ENCODE data around the gene KIR2DL3.

The KIR2DL3 gene

DNA sequence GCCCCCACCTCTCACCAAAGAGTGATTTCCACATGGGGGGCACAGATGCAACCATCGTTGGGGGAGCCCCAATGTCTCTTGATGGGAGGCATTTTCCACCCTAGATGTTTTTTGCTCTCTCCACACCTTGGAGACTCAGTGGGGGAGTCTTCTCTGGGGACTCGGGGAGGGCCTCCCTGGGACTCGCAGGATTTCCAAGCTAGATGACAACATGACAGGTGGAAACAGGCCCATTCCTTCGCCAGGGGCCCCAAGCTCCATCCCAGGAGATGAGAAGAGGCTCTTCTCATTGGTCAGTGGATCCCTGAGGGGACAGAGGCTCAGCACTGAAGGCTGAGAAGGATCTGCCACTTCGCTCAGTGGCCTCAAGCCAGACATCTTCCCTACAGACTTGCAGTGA lies 52.4 kb downstream of the KIR2DL3 start:
- no peaks in the 10 kb centered on the region for H3K9me3 ChIP-seq (ENCODE audit: control extremely low read depth in 1 of 5, control insufficient read depth in 4 of 5, insufficient read depth in 2 of 5, low read depth in 1 of 5, low read length in 4 of 5)
- ChIA-PET POLR2A (no interaction called here), CTCF (no interaction called here)
- peaks cover 0 to 2% (median 0%) of the 10 kb centered on the region in 5 experiments for H3K27me3 ChIP-seq (replicated peaks in 2 of 5; ENCODE audit: control insufficient read depth in 4 of 5, insufficient read depth in 5 of 5, low read length in 4 of 5)
- DNase-seq: no peak
- H3K36me3 ChIP-seq (ENCODE audit: control insufficient read depth in 4 of 4, insufficient read depth in 4 of 4, low read length in 3 of 4): no peaks in the 10 kb centered on the region
- H3K27ac ChIP-seq (ENCODE audit: insufficient read depth in 1 of 2, low read depth in 1 of 2, low read length in 2 of 2, poor library complexity in 1 of 2, severe bottlenecking in 2 of 2): no peak overlapping the region
- peaks cover 0 to 15% (median 7%) of the 10 kb centered on the region in 4 experiments for H3K4me1 ChIP-seq (ENCODE audit: control extremely low read depth in 1 of 4, control insufficient read depth in 4 of 4, insufficient read depth in 4 of 4, low read length in 3 of 4)
- no peak overlapping the region for H3K4me3 ChIP-seq (ENCODE audit: control insufficient read depth in 1 of 7, extremely low read depth in 1 of 7, insufficient read depth in 4 of 7, low read depth in 2 of 7, low read length in 6 of 7)
- 81% methylated on average over 3 of the region's 5 CpGs for WGBS (ENCODE audit: insufficient coverage)

DNA sequence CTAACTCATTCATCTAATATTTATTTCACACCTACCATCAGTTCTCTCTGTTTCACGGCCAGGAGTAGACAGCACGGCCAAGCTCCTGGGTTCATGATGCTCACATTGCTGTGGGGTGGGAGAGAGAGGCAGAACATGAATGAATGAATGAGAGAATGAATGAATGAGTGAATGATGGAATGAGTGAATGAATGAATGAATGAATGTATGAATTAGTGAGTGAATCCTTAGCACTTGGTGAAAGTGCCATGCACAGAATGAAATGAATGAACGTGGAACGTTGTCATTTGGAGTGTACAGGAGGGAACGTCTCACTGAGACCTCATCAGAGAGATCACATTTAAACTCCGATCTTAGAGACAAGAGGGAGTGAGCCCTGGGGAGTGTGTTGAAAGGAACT lies 53.2 kb downstream of the KIR2DL3 start:
- no peak for DNase-seq
- POLR2A ChIA-PET: no interaction called here
- Histone ChIP-seq H3K27me3 (replicated peaks in 2 of 5; ENCODE audit: control insufficient read depth in 4 of 5, insufficient read depth in 5 of 5, low read length in 4 of 5) (peaks cover 0 to 2% (median 0%) of the 10 kb centered on the region in 5 experiments), H3K4me1 (ENCODE audit: control extremely low read depth in 1 of 4, control insufficient read depth in 4 of 4, insufficient read depth in 4 of 4, low read length in 3 of 4) (peaks cover 0 to 22% (median 11%) of the 10 kb centered on the region in 4 experiments), H3K9me3 (ENCODE audit: control extremely low read depth in 1 of 5, control insufficient read depth in 4 of 5, insufficient read depth in 2 of 5, low read depth in 1 of 5, low read length in 4 of 5) (no peaks in the 10 kb centered on the region), H3K4me3 (ENCODE audit: control insufficient read depth in 1 of 7, extremely low read depth in 1 of 7, insufficient read depth in 4 of 7, low read depth in 2 of 7, low read length in 6 of 7) (no peak overlapping the region), H3K36me3 (ENCODE audit: control insufficient read depth in 4 of 4, insufficient read depth in 4 of 4, low read length in 3 of 4) (no peaks in the 10 kb centered on the region), H3K27ac (ENCODE audit: insufficient read depth in 1 of 2, low read depth in 1 of 2, low read length in 2 of 2, poor library complexity in 1 of 2, severe bottlenecking in 2 of 2) (no peak overlapping the region)
- 100% methylated on average over 4 of the region's 6 CpGs for WGBS (ENCODE audit: insufficient coverage)
- CTCF ChIA-PET: no interaction called here

DNA sequence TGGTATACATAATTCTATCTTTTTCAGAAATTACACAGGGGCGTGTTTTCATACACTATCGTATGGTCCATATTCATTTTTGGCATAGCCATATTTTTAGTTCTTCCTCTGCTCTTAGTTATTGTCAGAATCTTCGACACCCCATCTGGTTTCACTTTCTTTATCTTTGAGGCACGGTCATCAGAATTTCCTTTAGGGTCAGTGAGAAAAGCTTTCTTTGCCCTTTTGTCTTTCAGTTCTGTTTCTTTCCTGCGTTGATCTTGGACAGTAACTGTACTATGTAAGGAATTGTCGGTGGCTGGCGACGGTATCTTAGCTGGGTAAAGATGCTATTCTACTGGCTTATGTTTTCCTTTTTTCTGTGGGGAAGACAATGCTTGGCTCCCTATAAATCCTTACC lies 54.5 kb downstream of the KIR2DL3 start:
- peak; percentile 16 to 58 (median 40) for DNase-seq
- ChIA-PET CTCF (no interaction called here), POLR2A (no interaction called here)
- H3K36me3 ChIP-seq (ENCODE audit: control insufficient read depth in 4 of 4, insufficient read depth in 4 of 4, low read length in 3 of 4): no peaks in the 10 kb centered on the region
- H3K27me3 ChIP-seq (replicated peaks in 2 of 5; ENCODE audit: control insufficient read depth in 4 of 5, insufficient read depth in 5 of 5, low read length in 4 of 5): peaks cover 0 to 2% (median 0%) of the 10 kb centered on the region in 5 experiments
- 0% methylated on average over 2 of the region's 8 CpGs for WGBS (ENCODE audit: insufficient coverage)
- H3K27ac ChIP-seq (ENCODE audit: insufficient read depth in 1 of 2, low read depth in 1 of 2, low read length in 2 of 2, poor library complexity in 1 of 2, severe bottlenecking in 2 of 2): peak overlapping the region in 1 of 2 experiments; percentile 58
- peaks cover 0 to 25% (median 13%) of the 10 kb centered on the region in 4 experiments for H3K4me1 ChIP-seq (ENCODE audit: control extremely low read depth in 1 of 4, control insufficient read depth in 4 of 4, insufficient read depth in 4 of 4, low read length in 3 of 4)
- H3K9me3 ChIP-seq (ENCODE audit: control extremely low read depth in 1 of 5, control insufficient read depth in 4 of 5, insufficient read depth in 2 of 5, low read depth in 1 of 5, low read length in 4 of 5): no peaks in the 10 kb centered on the region
- H3K4me3 ChIP-seq (ENCODE audit: control insufficient read depth in 1 of 7, extremely low read depth in 1 of 7, insufficient read depth in 4 of 7, low read depth in 2 of 7, low read length in 6 of 7): peak overlapping the region in 6 of 7 experiments; percentile 51 to 86 (median 58)

DNA sequence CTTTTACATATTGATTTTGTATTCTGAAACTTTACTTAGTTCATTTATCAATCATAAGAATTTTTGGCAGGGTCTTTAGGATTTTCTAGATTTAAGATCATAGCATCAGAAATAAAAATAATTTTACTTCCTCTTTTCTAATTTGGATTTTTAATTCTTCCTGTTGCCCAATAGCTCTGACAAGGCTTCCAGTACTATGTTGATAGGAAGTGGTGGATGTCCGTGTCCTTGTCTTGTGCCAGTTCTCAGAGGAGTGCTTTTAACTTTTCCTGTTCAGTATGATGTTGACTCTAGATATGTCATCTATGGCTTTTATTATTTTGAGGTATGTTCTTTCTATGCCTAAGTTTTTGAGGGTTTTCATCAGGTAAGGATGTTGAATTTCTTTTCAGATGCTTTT lies 57.4 kb downstream of the KIR2DL3 start:
- WGBS (ENCODE audit: insufficient coverage): no CpG with 5 or more reads among the region's 1 CpG
- Histone ChIP-seq H3K27me3 (replicated peaks in 2 of 5; ENCODE audit: control insufficient read depth in 4 of 5, insufficient read depth in 5 of 5, low read length in 4 of 5) (peaks cover 0 to 3% (median 0%) of the 10 kb centered on the region in 5 experiments), H3K4me3 (ENCODE audit: control insufficient read depth in 1 of 7, extremely low read depth in 1 of 7, insufficient read depth in 4 of 7, low read depth in 2 of 7, low read length in 6 of 7) (no peak overlapping the region), H3K36me3 (ENCODE audit: control insufficient read depth in 4 of 4, insufficient read depth in 4 of 4, low read length in 3 of 4) (no peaks in the 10 kb centered on the region), H3K4me1 (ENCODE audit: control extremely low read depth in 1 of 4, control insufficient read depth in 4 of 4, insufficient read depth in 4 of 4, low read length in 3 of 4) (peaks cover 0 to 25% (median 13%) of the 10 kb centered on the region in 4 experiments), H3K27ac (ENCODE audit: insufficient read depth in 1 of 2, low read depth in 1 of 2, low read length in 2 of 2, poor library complexity in 1 of 2, severe bottlenecking in 2 of 2) (no peak overlapping the region), H3K9me3 (ENCODE audit: control extremely low read depth in 1 of 5, control insufficient read depth in 4 of 5, insufficient read depth in 2 of 5, low read depth in 1 of 5, low read length in 4 of 5) (no peaks in the 10 kb centered on the region)
- ChIA-PET POLR2A (no interaction called here), CTCF (interaction anchor here (1.6 kb wide), 1 partner anchor 13 kb away, joined by 4 read pairs; no protein-coding TSS in a partner anchor)
- peak; percentile 21 to 77 (median 70) for DNase-seq

Data from common myeloid progenitor, CD34-positive (primary cell).